ENCODE measurements around the gene NINL.

GRCh38 chr20:25437153-25437581, 148.2 kb downstream of the NINL start:
- no peak; a peak in 1 of 3 replicates for TF ChIP-seq POLR2A (IDR thresholded peaks at IDR 0.05; ENCODE audit: control extremely low read depth in 1 of 2, low read depth in 2 of 2, low read length in 2 of 2)
- no peak for TF ChIP-seq RFX5 (IDR thresholded peaks at IDR 0.05; ENCODE audit: borderline replicate concordance, low read depth, low read length)
- TF ChIP-seq PHF8 (conservative IDR thresholded peaks at IDR 0.05; ENCODE audit: low read depth, low read length): no peak
- TF ChIP-seq KDM1A (IDR thresholded peaks at IDR 0.05; ENCODE audit: borderline replicate concordance, low read length): no peak
- no peak for TF ChIP-seq CTCF (IDR thresholded peaks at IDR 0.05; ENCODE audit: control extremely low read depth in 1 of 3, insufficient read depth in 1 of 3, low read depth in 1 of 3, low read length in 3 of 3)
- no peak for TF ChIP-seq GABPA (IDR thresholded peaks at IDR 0.05; ENCODE audit: borderline replicate concordance, insufficient read depth, low read length)
- no peak for TF ChIP-seq POLR2AphosphoS5 (IDR thresholded peaks at IDR 0.05; ENCODE audit: low read depth, low read length)
- no peak for TF ChIP-seq RAD21 (IDR thresholded peaks at IDR 0.05 in 1 of 2, conservative IDR thresholded peaks at IDR 0.05 in 1 of 2; ENCODE audit: low read depth in 2 of 2, low read length in 2 of 2)
- TF ChIP-seq TCF12 (IDR thresholded peaks at IDR 0.05; ENCODE audit: low read depth, low read length): no peak
